Measurements from ENCODE around the gene BAD. TPM values are rescaled to one million over a fixed set of nuclear protein-coding genes. Genes with fewer than 3 reads are reported as not detected.

BAD gene
- total RNA-seq, 2 donors from 2014 or later = 120 to 122 TPM

- Histone ChIP-seq H3K4me1 (peaks cover 0 to 43% of the 10 kb centered on the region in 2 donors), H3K4me3 (peak overlapping the region; percentile 82 to 87), H3K9me3 (no peaks in the 10 kb centered on the region), H3K27ac (peak overlapping the region; percentile 95 to 97), H3K27me3 (peaks cover 0 to 4% of the 10 kb centered on the region in 2 donors), H3K36me3 (peaks cover 8% of the 10 kb centered on the region)
- peak; percentile 70 to 89 for TF ChIP-seq CTCF (IDR thresholded peaks at IDR 0.05)
- DNase-seq (ENCODE audit: low spot score) = peak; percentile 96
Observed at GRCh38 chr11:64304316-64305072, 20.0 kb upstream of the BAD start.

- Histone ChIP-seq H3K27ac (peak overlapping the region; percentile 95 to 97), H3K4me1 (peaks cover 0 to 48% of the 10 kb centered on the region in 2 donors), H3K36me3 (peaks cover 6% of the 10 kb centered on the region), H3K9me3 (no peaks in the 10 kb centered on the region), H3K27me3 (peaks cover 0 to 4% of the 10 kb centered on the region in 2 donors), H3K4me3 (peak overlapping the region in 1 of 2 donors; percentile 87)
- no peak for TF ChIP-seq CTCF (IDR thresholded peaks at IDR 0.05)
- no peak for DNase-seq (ENCODE audit: low spot score)
Observed at GRCh38 chr11:64304032-64304315, 19.5 kb upstream of the BAD start.

- Histone ChIP-seq H3K9me3 (no peaks in the 10 kb centered on the region), H3K27ac (peak overlapping the region; percentile 95 to 97), H3K27me3 (peaks cover 0 to 4% of the 10 kb centered on the region in 2 donors), H3K4me3 (no peak overlapping the region), H3K4me1 (peaks cover 0 to 49% of the 10 kb centered on the region in 2 donors), H3K36me3 (no peaks in the 10 kb centered on the region)
- DNase-seq (ENCODE audit: low spot score) = no peak
- TF ChIP-seq CTCF (IDR thresholded peaks at IDR 0.05) = no peak
Observed at GRCh38 chr11:64303109-64304031, 18.9 kb upstream of the BAD start.

- no peak for TF ChIP-seq CTCF (IDR thresholded peaks at IDR 0.05)
- peaks cover 15 to 16% of the 10 kb centered on the region in 2 donors for H3K27me3 ChIP-seq
- H3K4me3 ChIP-seq = peak within 1 kb of the TSS; percentile 22 to 56
- no peaks in the 10 kb centered on the region for H3K36me3 ChIP-seq
- H3K9me3 ChIP-seq = no peaks in the 10 kb centered on the region
- peaks cover 0 to 32% of the 10 kb centered on the region in 2 donors for H3K4me1 ChIP-seq
- peak within 1 kb of the TSS; percentile 38 to 69 for H3K27ac ChIP-seq
- DNase-seq (ENCODE audit: low spot score) = no peak
Observed at GRCh38 chr11:64299847-64300648, 15.6 kb upstream of the BAD start, which contains the start of gene CATSPERZ. TSS of gene CATSPERZ (plus strand) at chr11:64300358. CDS start at chr11:64300411, 53 bp downstream.

Measured in right atrium auricular region (tissue), 2 donors.